Subcutaneous preadipocyte (primary cell): Measurements from ENCODE around the gene TMEM220. TPM values are rescaled to one million over a fixed set of nuclear protein-coding genes. Genes with fewer than 3 reads are reported as not detected.

Source experiments
- total RNA-seq: library from RNA; depleted of rRNA; stranded (reverse); fragments of >200 nt; gene quantifications from 2 replicates; pipeline ENCODE4 v1.2.3, GENCODE V29; 2012

TMEM220 gene
- 0.59 and 1.1 TPM in 2 replicates for total RNA-seq

GRCh38 chr17:10729334-10730193 is at the start of gene TMEM220:
Gene TMEM220 (minus strand): TSS chr17:10730023. CDS start chr17:10729851, 172 bp downstream.

GRCh38 chr17:10697092-10698081 is 32.4 kb downstream of the TMEM220 start, which contains the start of the genes ADPRM and SCO1:
Gene ADPRM (plus strand): TSS chr17:10697594. CDS start chr17:10704927, 7,333 bp downstream.
Gene SCO1 (minus strand): TSS chr17:10697533. CDS start chr17:10697507, 26 bp downstream.

Other genes with a start within 250 kb of the TMEM220 start
- not detected in 2 replicates for gene MYH1, start 211.5 kb downstream of the TMEM220 start, total RNA-seq
- not detected in 2 replicates for gene MYH2, start 180.4 kb downstream of the TMEM220 start, total RNA-seq
- 0.37 and 0.39 TPM in 2 replicates for gene MYH3, start 72.7 kb downstream of the TMEM220 start, total RNA-seq
- gene SCO1, start 32.5 kb downstream of the TMEM220 start, total RNA-seq = 22.0 and 29.9 TPM in 2 replicates
- 9.0 and 9.2 TPM in 2 replicates for gene ADPRM, start 32.4 kb downstream of the TMEM220 start, total RNA-seq
- not detected in 2 replicates for gene TMEM238L, start 74.1 kb upstream of the TMEM220 start, total RNA-seq
- gene PIRT, start 108.1 kb upstream of the TMEM220 start, total RNA-seq = not detected in 2 replicates